HCT116 (cell line): Measurements from ENCODE around the gene MUC3A. TPM values are rescaled to one million over a fixed set of nuclear protein-coding genes. Genes with fewer than 3 reads are reported as not detected.

Experiments
- ATAC-seq: fragments of 200-7000 bp; cut with Tn5 transposase; 2 replicates; pipeline ENCODE4 v1.9.1; 2020; ENCODE audit warnings: mild to moderate bottlenecking, moderate library complexity
- BruUV-seq: library from RNA; stranded (reverse); fragments of 400-500 nt; replicated peaks from 2 replicates; lab custom pipeline; 2021; lab: Mats Ljungman, UMichigan
- CTCF ChIA-PET: fragments of 300-600 bp; sonication (Branson Sonifier 250); formaldehyde crosslinking; loops from one replicate; lab custom pipeline; 2021; ENCODE audit warnings: antibody characterized with exemption; lab: Charles Lee
- POLR2A ChIA-PET: fragments of 300-600, 350-600 bp; sonication (Branson Sonifier 250); formaldehyde crosslinking; loops from one replicate; lab custom pipeline; 2021; ENCODE audit warnings: antibody characterized with exemption; lab: Charles Lee
- RAD21 ChIA-PET, 2 experiments: fragments of 300-600 bp; sonication (Branson Sonifier 250); formaldehyde crosslinking; loops; one replicate each; lab custom pipeline; 2023; ENCODE audit warnings: low total read pairs in 2 of 2; ENCODE audit not compliant: uncharacterized antibody in 2 of 2, unreplicated experiment in 2 of 2, low non-redundant PET in 1 of 2; lab: Charles Lee
- DNase-seq: peaks from one replicate; pipeline ENCODE4 v3.0.0-alpha.2; 2010; ENCODE audit warnings: low read depth, low spot score
- H2AFZ ChIP-seq: fragments of 200-600 bp; shearing (Covaris generic), sonication (generic); 2 replicates; pipeline ENCODE4 v1.6.1; 2017; ENCODE audit warnings: low read depth, mixed run types, mixed read lengths, antibody characterized with exemption, low read length; ENCODE audit not compliant: poor library complexity, severe bottlenecking
- H3K27ac ChIP-seq: 2 replicates; pipeline ENCODE4 v1.5.1; 2012; ENCODE audit warnings: low read depth, low read length
- H3K27me3 ChIP-seq: fragments of 200-600 bp; sonication (generic); 2 replicates; pipeline ENCODE4 v1.6.1; 2016; ENCODE audit warnings: mixed run types, low read length, mixed read lengths; ENCODE audit not compliant: insufficient read depth
- H3K36me3 ChIP-seq, 2 experiments: fragments of 200-500 bp in 1 of 2; fragments of 200-600 bp in 1 of 2; sonication (Bioruptor generic) in 1 of 2; sonication (generic) in 1 of 2; 2 replicates each; pipeline versions ENCODE4 v1.5.1 to v1.6.1; 2014 to 2016; ENCODE audit warnings: low read length in 2 of 2, inconsistent platforms in 1 of 2, mixed read lengths in 1 of 2, mixed run types in 1 of 2; ENCODE audit not compliant: insufficient read depth in 2 of 2, control insufficient read depth in 1 of 2
- H3K4me1 ChIP-seq, 2 experiments: fragments of 200-600 bp in 1 of 2; sonication (generic) in 1 of 2; 2 replicates each; pipeline versions ENCODE4 v1.5.1 to v1.6.1; 2012 to 2017; ENCODE audit warnings: low read length in 2 of 2, inconsistent platforms in 1 of 2, mild to moderate bottlenecking in 1 of 2, mixed read lengths in 1 of 2, mixed run types in 1 of 2, moderate library complexity in 1 of 2; ENCODE audit not compliant: insufficient read depth in 2 of 2, control insufficient read depth in 1 of 2
- H3K4me2 ChIP-seq: fragments of 200-600 bp; sonication (generic); 2 replicates; pipeline ENCODE4 v1.6.1; 2017; ENCODE audit warnings: mixed run types, low read length, mixed read lengths
- H3K4me3 ChIP-seq, 2 experiments: fragments of 200-600 bp in 1 of 2; sonication (generic) in 1 of 2; replicated peaks in 1 of 2; 2 replicates each; pipeline ENCODE4 v1.5.1; 2011 to 2016; ENCODE audit warnings: low read length in 2 of 2, control low read depth in 1 of 2, low read depth in 1 of 2, mild to moderate bottlenecking in 1 of 2, mixed read lengths in 1 of 2, mixed run types in 1 of 2
- H3K79me2 ChIP-seq: fragments of 200-600 bp; sonication (generic); 2 replicates; pipeline ENCODE4 v1.6.1; 2017; ENCODE audit warnings: mild to moderate bottlenecking, mixed run types, low read length, moderate library complexity, mixed read lengths; ENCODE audit not compliant: insufficient read depth
- H3K9ac ChIP-seq: fragments of 200-600 bp; sonication (generic); 2 replicates; pipeline ENCODE4 v1.6.1; 2016; ENCODE audit warnings: low read length, mixed read lengths
- H3K9me2 ChIP-seq: fragments of 200-600 bp; sonication (generic), shearing (Covaris generic); 2 replicates; pipeline ENCODE4 v1.6.1; 2017; ENCODE audit warnings: mixed run types, mild to moderate bottlenecking, moderate library complexity; ENCODE audit not compliant: insufficient read depth
- H3K9me3 ChIP-seq, 2 experiments: fragments of 200-500 bp in 1 of 2; fragments of 200-600 bp in 1 of 2; sonication (Bioruptor generic) in 1 of 2; sonication (generic) in 1 of 2; 2 replicates each; pipeline ENCODE4 v1.6.1; 2014 to 2017; ENCODE audit warnings: low read length in 2 of 2, mixed read lengths in 2 of 2, inconsistent platforms in 1 of 2, low read depth in 1 of 2, mild to moderate bottlenecking in 1 of 2, mixed run types in 1 of 2, moderate library complexity in 1 of 2; ENCODE audit not compliant: control insufficient read depth in 1 of 2, insufficient read depth in 1 of 2
- H4K20me1 ChIP-seq: fragments of 200-600 bp; sonication (generic), shearing (Covaris generic); 2 replicates; pipeline ENCODE4 v1.6.1; 2017; ENCODE audit warnings: mixed run types, mild to moderate bottlenecking, moderate library complexity; ENCODE audit not compliant: insufficient read depth
- CBX3 ChIP-seq: IDR thresholded peaks from 2 replicates; pipeline ENCODE4 v1.6.1; 2012; ENCODE audit warnings: low read depth
- CEBPB ChIP-seq: IDR thresholded peaks from 2 replicates; pipeline ENCODE4 v1.6.1; 2012; ENCODE audit warnings: low read depth
- EGR1 ChIP-seq: IDR thresholded peaks from 2 replicates; pipeline ENCODE4 v1.6.1; 2012; ENCODE audit warnings: low read depth
- ELF1 ChIP-seq: IDR thresholded peaks from 2 replicates; pipeline ENCODE4 v1.6.1; 2012; ENCODE audit warnings: low read depth, borderline replicate concordance
- EZH2 ChIP-seq: fragments of 200-600 bp; sonication (generic); IDR thresholded peaks from 2 replicates; pipeline ENCODE4 v1.6.1; 2017; ENCODE audit warnings: antibody characterized with exemption, mixed run types
- EZH2phosphoT487 ChIP-seq: fragments of 200-600 bp; IDR thresholded peaks from 2 replicates; pipeline ENCODE4 v1.6.1; 2018; ENCODE audit warnings: antibody characterized with exemption, borderline replicate concordance
- POLR2A ChIP-seq: IDR thresholded peaks from 2 replicates; pipeline ENCODE4 v1.7.0; 2011; ENCODE audit warnings: borderline replicate concordance; ENCODE audit not compliant: insufficient read depth, insufficient read length; ENCODE audit errors: extremely low read depth
- POLR2AphosphoS5 ChIP-seq: IDR thresholded peaks from 2 replicates; pipeline ENCODE4 v1.6.1; 2011; ENCODE audit warnings: mild to moderate bottlenecking, low read depth, low read length, moderate library complexity
- RAD21 ChIP-seq: IDR thresholded peaks from 2 replicates; pipeline ENCODE4 v1.6.1; 2012; ENCODE audit warnings: low read depth, mild to moderate bottlenecking
- SP1 ChIP-seq: IDR thresholded peaks from 2 replicates; pipeline ENCODE4 v1.6.1; 2012; ENCODE audit warnings: low read depth
- SRF ChIP-seq: IDR thresholded peaks from 2 replicates; pipeline ENCODE4 v1.6.1; 2012; ENCODE audit warnings: low read depth
- TCF7L2 ChIP-seq: IDR thresholded peaks from 2 replicates; pipeline ENCODE4 v1.7.0; 2011; ENCODE audit warnings: borderline replicate concordance, inconsistent platforms; ENCODE audit not compliant: insufficient read depth, insufficient read length; ENCODE audit errors: extremely low read depth
- YY1 ChIP-seq: IDR thresholded peaks from 2 replicates; pipeline ENCODE4 v1.6.1; 2011; ENCODE audit warnings: low read length, low read depth, moderate library complexity, mild to moderate bottlenecking; ENCODE audit not compliant: insufficient replicate concordance; ENCODE audit errors: extremely low read depth
- ZFX ChIP-seq: fragments of 450-650 bp; IDR thresholded peaks from 2 replicates; pipeline ENCODE4 v1.6.1; 2017
- ZNF274 ChIP-seq: fragments of 200-500 bp; sonication (Bioruptor generic); IDR thresholded peaks from 2 replicates; pipeline ENCODE4 v1.6.1; 2014; ENCODE audit warnings: mild to moderate bottlenecking, low read depth, low read length, inconsistent platforms
- intact Hi-C: fragments of 100-400 bp; cut with micrococcal nuclease; formaldehyde crosslinking; loops from 2 replicates; pipeline ENCODE4 v1.10.0; 2022
- total RNA-seq: library from RNA; stranded (reverse); gene quantifications from one replicate; pipeline ENCODE4 v1.2.1, GENCODE V29; 2021; ENCODE audit not compliant: unreplicated experiment
- TF ChIP-seq, protein P1 (sequence below), 3 experiments: fragments of 200-600 bp in 1 of 3; sonication (generic) in 1 of 3; IDR thresholded peaks in 2 of 3; conservative IDR thresholded peaks in 1 of 3; 2 replicates each; pipeline ENCODE4 v1.5.1; 2012 to 2017; ENCODE audit warnings: low read depth in 2 of 3, low read length in 2 of 3, antibody characterized with exemption in 1 of 3, borderline replicate concordance in 1 of 3, control low read depth in 1 of 3, mild to moderate bottlenecking in 1 of 3, mixed read lengths in 1 of 3, mixed run types in 1 of 3, moderate library complexity in 1 of 3; ENCODE audit not compliant: insufficient read depth in 1 of 3
- TF ChIP-seq, protein P2 (sequence below): IDR thresholded peaks from 2 replicates; pipeline ENCODE4 v1.6.1; 2012; ENCODE audit warnings: low read depth
- TF ChIP-seq, protein P3 (sequence below): IDR thresholded peaks from 2 replicates; pipeline ENCODE4 v1.6.1; 2012
- TF ChIP-seq, protein P4 (sequence below): IDR thresholded peaks from 2 replicates; pipeline ENCODE4 v1.6.1; 2012
- TF ChIP-seq, protein P5 (sequence below): IDR thresholded peaks from 2 replicates; pipeline ENCODE4 v1.6.1; 2011; ENCODE audit warnings: mild to moderate bottlenecking, low read length, moderate library complexity; ENCODE audit not compliant: insufficient replicate concordance; ENCODE audit errors: extremely low read depth

The MUC3A gene
- total RNA-seq, 1 experiment from 2014 or later = 30.8 TPM

DNA sequence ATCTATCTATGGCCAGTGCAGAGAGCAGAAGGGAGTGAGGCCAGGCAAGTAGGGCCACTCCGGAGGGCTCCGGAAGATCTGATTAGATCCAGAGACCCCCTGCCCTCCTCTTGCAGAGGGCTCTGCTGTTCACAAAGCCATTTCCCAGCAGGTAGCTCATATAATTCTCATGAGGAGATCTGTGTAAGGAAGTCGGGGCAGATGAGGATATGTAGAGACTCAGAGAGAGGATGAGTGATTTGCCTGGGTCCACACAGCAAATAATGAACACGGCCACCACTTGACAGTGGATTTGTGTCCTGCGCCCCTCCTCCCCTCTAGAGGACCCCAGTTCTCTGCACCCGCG lies 22.6 kb downstream of the MUC3A start:
- Histone ChIP-seq H3K9ac (no peak overlapping the region), H4K20me1 (no peaks in the 10 kb centered on the region), H3K36me3 (no peaks in the 10 kb centered on the region), H2AFZ (no peak overlapping the region), H3K27ac (no peak overlapping the region), H3K79me2 (no peaks in the 10 kb centered on the region), H3K4me2 (no peak overlapping the region), H3K9me3 (no peaks in the 10 kb centered on the region), H3K27me3 (no peaks in the 10 kb centered on the region)
- DNase-seq = no peak
- POLR2A ChIA-PET = no interaction called here
- no peak for ATAC-seq
- TF ChIP-seq POLR2AphosphoS5 (no peak), EGR1 (no peak), SRF (no peak), POLR2A (no peak), TCF7L2 (no peak), EZH2phosphoT487 (no peak), CEBPB (no peak), EZH2 (no peak), CBX3 (no peak), ZNF274 (no peak), YY1 (no peak), SP1 (no peak), ZFX (no peak), ELF1 (no peak), RAD21 (no peak)
- TF ChIP-seq, protein P1, sequence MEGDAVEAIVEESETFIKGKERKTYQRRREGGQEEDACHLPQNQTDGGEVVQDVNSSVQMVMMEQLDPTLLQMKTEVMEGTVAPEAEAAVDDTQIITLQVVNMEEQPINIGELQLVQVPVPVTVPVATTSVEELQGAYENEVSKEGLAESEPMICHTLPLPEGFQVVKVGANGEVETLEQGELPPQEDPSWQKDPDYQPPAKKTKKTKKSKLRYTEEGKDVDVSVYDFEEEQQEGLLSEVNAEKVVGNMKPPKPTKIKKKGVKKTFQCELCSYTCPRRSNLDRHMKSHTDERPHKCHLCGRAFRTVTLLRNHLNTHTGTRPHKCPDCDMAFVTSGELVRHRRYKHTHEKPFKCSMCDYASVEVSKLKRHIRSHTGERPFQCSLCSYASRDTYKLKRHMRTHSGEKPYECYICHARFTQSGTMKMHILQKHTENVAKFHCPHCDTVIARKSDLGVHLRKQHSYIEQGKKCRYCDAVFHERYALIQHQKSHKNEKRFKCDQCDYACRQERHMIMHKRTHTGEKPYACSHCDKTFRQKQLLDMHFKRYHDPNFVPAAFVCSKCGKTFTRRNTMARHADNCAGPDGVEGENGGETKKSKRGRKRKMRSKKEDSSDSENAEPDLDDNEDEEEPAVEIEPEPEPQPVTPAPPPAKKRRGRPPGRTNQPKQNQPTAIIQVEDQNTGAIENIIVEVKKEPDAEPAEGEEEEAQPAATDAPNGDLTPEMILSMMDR (IDR thresholded peaks at IDR 0.05 in 2 of 3, conservative IDR thresholded peaks at IDR 0.05 in 1 of 3; ENCODE audit: borderline replicate concordance in 1 of 3, insufficient read depth in 1 of 3, low read depth in 2 of 3, low read length in 2 of 3) = no peak
- TF ChIP-seq, protein P2, sequence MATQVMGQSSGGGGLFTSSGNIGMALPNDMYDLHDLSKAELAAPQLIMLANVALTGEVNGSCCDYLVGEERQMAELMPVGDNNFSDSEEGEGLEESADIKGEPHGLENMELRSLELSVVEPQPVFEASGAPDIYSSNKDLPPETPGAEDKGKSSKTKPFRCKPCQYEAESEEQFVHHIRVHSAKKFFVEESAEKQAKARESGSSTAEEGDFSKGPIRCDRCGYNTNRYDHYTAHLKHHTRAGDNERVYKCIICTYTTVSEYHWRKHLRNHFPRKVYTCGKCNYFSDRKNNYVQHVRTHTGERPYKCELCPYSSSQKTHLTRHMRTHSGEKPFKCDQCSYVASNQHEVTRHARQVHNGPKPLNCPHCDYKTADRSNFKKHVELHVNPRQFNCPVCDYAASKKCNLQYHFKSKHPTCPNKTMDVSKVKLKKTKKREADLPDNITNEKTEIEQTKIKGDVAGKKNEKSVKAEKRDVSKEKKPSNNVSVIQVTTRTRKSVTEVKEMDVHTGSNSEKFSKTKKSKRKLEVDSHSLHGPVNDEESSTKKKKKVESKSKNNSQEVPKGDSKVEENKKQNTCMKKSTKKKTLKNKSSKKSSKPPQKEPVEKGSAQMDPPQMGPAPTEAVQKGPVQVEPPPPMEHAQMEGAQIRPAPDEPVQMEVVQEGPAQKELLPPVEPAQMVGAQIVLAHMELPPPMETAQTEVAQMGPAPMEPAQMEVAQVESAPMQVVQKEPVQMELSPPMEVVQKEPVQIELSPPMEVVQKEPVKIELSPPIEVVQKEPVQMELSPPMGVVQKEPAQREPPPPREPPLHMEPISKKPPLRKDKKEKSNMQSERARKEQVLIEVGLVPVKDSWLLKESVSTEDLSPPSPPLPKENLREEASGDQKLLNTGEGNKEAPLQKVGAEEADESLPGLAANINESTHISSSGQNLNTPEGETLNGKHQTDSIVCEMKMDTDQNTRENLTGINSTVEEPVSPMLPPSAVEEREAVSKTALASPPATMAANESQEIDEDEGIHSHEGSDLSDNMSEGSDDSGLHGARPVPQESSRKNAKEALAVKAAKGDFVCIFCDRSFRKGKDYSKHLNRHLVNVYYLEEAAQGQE = no peak
- TF ChIP-seq, protein P3, sequence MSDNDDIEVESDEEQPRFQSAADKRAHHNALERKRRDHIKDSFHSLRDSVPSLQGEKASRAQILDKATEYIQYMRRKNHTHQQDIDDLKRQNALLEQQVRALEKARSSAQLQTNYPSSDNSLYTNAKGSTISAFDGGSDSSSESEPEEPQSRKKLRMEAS = no peak
- TF ChIP-seq, protein P4, sequence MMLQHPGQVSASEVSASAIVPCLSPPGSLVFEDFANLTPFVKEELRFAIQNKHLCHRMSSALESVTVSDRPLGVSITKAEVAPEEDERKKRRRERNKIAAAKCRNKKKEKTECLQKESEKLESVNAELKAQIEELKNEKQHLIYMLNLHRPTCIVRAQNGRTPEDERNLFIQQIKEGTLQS = no peak
- TF ChIP-seq, protein P5, sequence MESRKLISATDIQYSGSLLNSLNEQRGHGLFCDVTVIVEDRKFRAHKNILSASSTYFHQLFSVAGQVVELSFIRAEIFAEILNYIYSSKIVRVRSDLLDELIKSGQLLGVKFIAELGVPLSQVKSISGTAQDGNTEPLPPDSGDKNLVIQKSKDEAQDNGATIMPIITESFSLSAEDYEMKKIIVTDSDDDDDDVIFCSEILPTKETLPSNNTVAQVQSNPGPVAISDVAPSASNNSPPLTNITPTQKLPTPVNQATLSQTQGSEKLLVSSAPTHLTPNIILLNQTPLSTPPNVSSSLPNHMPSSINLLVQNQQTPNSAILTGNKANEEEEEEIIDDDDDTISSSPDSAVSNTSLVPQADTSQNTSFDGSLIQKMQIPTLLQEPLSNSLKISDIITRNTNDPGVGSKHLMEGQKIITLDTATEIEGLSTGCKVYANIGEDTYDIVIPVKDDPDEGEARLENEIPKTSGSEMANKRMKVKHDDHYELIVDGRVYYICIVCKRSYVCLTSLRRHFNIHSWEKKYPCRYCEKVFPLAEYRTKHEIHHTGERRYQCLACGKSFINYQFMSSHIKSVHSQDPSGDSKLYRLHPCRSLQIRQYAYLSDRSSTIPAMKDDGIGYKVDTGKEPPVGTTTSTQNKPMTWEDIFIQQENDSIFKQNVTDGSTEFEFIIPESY = no peak
- TF ChIP-seq, all 23 proteins: peak for 0
- ChIA-PET CTCF (no interaction called here), RAD21 (no interaction called here)
- intact Hi-C loops = no loop called here
- Histone ChIP-seq H3K4me3 (no peak overlapping the region), H3K4me1 (peaks cover 0 to 5% of the 10 kb centered on the region in 2 experiments; a peak in 2 of 4 replicates), H3K9me2 (no peaks in the 10 kb centered on the region)
- BruUV-seq = no TSS peak
